Measurements from ENCODE around the gene LCE3D. TPM values are rescaled to one million over a fixed set of nuclear protein-coding genes. Genes with fewer than 3 reads are reported as not detected.

LCE3D gene
- total RNA-seq, 1 donor from 2014 or later, result not detected

Other genes with a start within 250 kb of the LCE3D start
- not detected in 2 replicates for gene FLG2, start 220.5 kb downstream of the LCE3D start, total RNA-seq
- not detected in 2 replicates for gene CRNN, start 166.3 kb downstream of the LCE3D start, total RNA-seq
- gene LCE5A, start 69.7 kb downstream of the LCE3D start, total RNA-seq, result not detected in 2 replicates
- gene CRCT1, start 66.0 kb downstream of the LCE3D start, total RNA-seq, result not detected in 2 replicates
- not detected in 2 replicates for gene LCE3E, start 13.7 kb downstream of the LCE3D start, total RNA-seq
- not detected in 2 replicates for gene LCE3C, start 19.7 kb upstream of the LCE3D start, total RNA-seq
- gene LCE3B, start 33.3 kb upstream of the LCE3D start, total RNA-seq, result not detected in 2 replicates
- not detected in 2 replicates for gene LCE3A, start 42.6 kb upstream of the LCE3D start, total RNA-seq
- gene LCE2D, start 82.9 kb upstream of the LCE3D start, total RNA-seq, result not detected in 2 replicates
- not detected in 2 replicates for gene LCE2C, start 94.8 kb upstream of the LCE3D start, total RNA-seq
- not detected in 2 replicates for gene LCE2B, start 105.6 kb upstream of the LCE3D start, total RNA-seq
- gene LCE2A, start 117.8 kb upstream of the LCE3D start, total RNA-seq, result not detected in 2 replicates
- not detected in 2 replicates for gene LCE4A, start 127.6 kb upstream of the LCE3D start, total RNA-seq
- not detected in 2 replicates for gene KPRP, start 177.5 kb upstream of the LCE3D start, total RNA-seq
- not detected in 2 replicates for gene LCE1F, start 194.6 kb upstream of the LCE3D start, total RNA-seq
- not detected in 2 replicates for gene LCE1E, start 205.7 kb upstream of the LCE3D start, total RNA-seq
- not detected in 2 replicates for gene LCE1D, start 216.2 kb upstream of the LCE3D start, total RNA-seq
- not detected in 2 replicates for gene LCE1C, start 226.1 kb upstream of the LCE3D start, total RNA-seq
- gene LCE1B, start 231.5 kb upstream of the LCE3D start, total RNA-seq, result not detected in 2 replicates
- gene LCE1A, start 247.0 kb upstream of the LCE3D start, total RNA-seq, result not detected in 2 replicates